Left renal cortex interstitium (tissue), 4 donors: ENCODE results near the gene SBF2. TPM values are rescaled to one million over a fixed set of nuclear protein-coding genes. Genes with fewer than 3 reads are reported as not detected.

Experiments
- DNase-seq, 4 donors: peaks; one replicate each; pipeline ENCODE4 v3.0.0-alpha.2; 2013; ENCODE audit warnings: low read depth in 4 of 4, low spot score in 2 of 4, missing footprints in 1 of 4
- polyA plus RNA-seq, 4 donors: library from polyadenylated mRNA; unstranded; fragments of 120-200 nt; gene quantifications; one replicate each; pipeline ENCODE4 v1.2.1, GENCODE V29; 2013; ENCODE audit not compliant: insufficient read length in 4 of 4

Gene SBF2
- polyA plus RNA-seq, 4 donors, result 41.7 to 58.7 (median 52.8) TPM

DNA sequence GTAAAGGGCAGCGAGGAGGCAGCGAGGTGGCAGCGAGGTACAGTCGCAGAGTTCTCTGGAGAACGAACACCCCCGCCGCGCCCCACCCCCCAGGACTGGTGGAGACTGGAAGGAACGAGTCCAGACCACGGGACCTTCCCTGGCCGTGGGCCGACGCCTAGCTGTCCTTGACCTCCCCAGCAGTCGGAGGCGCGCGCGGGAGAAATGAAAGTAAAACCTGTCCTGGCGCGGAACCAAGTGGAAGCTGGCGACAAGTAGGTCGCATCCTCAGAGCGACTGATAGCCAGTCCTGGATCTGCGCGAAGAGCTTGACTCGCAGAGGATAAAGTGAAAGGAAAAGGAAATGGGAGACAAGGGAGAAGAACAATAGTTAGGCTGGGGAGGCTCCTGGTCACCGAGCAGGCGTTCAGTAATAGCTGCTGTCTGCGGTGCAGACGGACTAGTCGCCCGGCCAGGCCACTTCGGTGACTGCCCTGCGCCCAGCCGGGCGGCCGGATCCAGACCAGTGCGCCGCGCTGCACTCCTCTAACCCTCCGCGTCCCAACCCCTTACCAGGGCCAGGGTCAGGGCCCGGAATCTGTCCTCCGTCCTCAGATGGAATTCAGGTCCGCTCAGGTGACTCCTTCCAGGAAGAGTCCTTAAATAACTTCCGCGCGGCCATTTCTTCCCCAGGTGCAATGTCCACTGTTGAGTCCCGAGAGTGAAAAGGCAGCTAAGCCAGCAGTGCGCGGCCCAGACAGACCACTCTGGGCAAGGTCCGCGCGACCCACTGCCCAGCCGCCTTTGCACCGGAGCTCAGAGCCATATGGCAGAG, 8.9 kb upstream of the SBF2 start:
- peak in 3 of 4 donors; percentile 50 to 81 (median 65) for DNase-seq

DNA sequence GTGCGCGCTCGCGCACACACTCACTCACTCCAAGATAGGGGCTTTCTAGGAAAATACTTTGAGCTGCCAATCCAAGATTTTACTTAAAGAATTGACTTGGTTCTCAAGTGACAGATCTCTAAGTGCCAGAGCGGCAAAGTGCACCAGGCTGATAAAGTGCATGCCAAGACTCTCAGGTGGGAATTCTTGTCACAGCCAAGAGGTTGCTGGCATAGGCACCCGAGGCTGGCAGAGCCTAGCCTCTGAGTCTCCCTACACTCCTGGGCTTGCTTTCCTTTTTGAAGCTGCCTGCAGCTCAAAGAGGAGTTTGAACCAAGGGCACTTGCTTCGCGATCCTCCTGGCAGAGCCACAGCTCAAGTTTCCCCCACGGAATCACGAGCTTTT, 8.3 kb upstream of the SBF2 start:
- peak in 2 of 4 donors; percentile 20 to 50 for DNase-seq

DNA sequence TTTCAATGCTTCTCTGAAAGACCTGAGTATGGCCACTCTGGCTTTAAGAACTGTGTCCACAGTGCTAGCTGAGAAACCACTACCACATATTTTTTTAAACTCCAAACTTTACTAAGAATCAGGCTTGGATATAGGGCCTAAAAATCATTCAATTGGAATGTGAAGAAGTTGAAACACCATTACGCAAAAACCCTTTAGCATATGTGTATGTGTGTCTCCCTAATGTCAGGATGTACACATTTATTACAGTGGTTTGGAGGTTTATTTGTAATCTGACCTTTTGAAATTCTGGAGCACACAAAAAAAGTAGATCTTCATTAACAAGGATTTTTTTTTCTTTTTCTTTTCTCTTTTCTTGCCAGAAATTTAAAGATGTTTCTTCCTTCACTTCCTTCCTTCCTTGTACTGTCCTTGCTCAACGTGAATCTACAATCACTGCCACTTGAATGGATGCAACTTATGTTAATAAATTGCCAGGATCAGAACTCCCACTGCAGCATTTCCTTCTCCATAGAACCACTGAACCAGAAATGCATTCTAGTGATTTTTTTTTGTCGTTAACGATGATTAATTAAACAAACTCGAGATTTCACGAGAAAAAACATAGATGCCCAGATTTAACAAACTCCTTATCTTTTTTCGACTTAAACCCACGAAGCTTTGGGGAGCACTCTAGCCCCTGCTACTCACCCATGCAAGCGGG, 7.8 kb upstream of the SBF2 start:
- DNase-seq, result peak in 1 of 4 donors; percentile 22

DNA sequence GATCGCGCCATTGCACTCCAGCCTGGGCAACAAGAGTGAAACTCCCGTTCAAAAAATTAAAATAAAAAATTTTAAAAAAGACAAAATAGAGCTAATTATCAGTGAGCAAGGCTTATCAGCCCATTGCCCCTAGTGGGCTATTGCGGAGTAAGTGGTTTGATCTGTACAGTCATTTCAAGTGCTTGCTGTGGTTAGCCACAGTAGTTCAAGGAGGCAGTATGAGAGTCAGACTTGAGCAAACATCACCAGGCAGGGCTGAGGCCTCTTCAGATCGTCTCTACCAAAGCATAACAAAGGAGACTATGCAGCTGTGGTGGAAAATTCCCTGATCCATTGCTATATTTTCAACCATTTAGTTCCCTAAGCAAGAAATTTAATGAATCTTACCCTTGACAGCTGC, 4.3 kb upstream of the SBF2 start:
- DNase-seq, result no peak

DNA sequence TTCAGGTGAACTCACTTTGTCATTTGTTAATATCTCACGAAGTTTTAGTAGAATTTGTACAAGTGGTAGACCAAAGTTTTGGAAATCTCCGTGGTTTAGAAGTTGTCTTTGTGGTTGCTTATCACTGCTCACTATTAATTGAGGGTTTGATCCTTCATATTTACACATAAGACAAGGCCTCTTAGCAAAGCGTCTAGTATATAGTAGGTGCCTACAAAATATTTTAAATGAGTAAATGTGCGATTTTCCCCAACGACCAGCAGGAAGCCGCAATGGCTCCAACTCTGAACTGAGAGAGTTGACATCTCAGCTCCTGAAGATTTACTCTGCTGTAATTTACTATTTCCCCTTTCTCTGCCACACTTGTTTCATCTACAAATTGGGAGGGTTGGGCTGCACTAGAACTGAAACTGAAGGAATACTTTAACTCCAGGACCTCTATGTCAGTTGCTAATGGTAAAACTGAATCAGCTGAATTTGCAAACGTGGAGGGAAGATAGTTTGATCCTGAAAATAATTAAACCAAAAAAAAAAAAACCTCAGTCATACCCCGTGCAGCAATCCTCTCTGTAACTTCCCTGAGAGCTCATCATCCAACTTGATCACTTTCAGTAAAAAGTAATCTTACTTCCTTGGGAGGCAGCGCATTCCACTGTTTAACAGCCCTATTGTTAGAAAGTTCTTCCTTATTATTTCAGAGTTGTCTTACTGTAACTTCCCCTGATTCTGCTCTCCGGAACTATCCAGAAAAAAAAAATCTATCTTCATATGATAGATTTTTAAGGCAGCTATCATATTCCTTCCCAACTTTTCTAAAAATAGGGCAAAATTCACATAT, 1.3 kb upstream of the SBF2 start:
- DNase-seq, result no peak

DNA sequence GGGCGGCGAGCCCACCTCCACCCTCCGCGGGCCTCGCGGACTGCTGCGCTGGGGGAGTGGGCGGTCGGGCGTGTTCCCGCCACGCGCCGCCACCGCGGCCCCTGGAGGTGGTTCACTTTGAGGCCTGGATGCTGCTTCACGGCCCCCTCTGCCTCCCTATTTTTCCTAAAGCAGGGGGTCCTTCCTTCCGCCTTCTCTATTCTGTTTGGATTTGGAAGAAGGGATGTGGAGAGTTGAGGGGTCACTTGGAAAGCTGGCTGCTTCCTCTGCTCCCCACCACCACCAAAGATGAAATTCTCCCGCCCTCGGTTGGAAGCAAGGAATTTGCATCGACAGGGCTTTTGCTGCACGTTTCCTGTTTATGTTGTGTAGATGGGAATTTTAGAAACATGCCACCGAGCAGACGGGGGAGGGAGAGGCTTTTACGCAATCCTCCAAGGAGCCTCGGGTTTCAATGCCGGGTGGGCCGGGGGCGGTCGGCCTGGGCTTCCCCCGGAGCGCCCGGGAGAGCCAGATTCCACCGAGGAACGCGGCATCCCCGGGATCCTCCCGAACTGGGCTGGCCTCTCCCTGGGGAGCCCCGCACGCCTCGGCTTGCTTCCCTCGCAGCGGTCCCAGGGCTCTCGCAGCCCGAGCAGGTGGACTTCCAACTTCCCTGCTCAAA, 403 bp upstream of the SBF2 start:
- DNase-seq, result peak; percentile 67 to 75 (median 71)

DNA sequence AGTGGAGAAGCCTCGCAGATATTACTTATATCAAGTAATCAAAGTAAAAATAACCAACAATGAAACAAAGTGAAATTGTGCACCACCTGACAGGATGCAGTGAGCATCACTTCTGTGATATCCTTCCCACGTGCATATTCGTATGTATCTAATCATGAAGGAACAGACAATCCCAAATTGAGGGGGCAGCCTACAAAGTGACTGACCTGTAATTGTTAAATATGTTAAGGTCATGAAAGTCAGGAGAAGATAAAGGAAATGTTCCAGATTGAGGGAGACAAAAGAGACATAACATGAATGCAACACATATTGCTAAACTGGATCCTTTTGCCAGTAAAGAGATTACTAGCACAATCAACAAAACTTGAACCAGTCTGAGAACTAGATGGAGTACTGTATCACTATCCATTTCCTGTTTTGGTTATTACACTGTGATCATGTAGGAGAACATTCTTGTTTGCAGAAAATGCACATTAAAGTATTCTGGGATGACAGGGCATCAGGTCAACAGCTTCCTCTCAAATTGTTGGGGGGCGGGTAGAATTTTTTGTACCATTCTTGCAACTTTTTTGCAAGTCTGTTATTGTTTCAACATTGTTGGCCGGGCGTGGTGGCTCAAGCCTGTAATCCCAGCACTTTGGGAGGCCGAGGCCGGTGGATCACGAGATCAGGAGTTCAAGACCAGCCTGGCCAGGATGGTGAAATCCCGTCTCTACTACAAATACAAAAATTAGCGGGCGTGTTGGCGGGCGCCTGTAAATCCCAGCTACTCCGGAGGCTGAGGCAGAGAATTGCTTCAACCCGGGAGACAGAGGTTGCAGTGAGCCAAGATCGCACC, 2.0 kb downstream of the SBF2 start:
- no peak for DNase-seq

DNA sequence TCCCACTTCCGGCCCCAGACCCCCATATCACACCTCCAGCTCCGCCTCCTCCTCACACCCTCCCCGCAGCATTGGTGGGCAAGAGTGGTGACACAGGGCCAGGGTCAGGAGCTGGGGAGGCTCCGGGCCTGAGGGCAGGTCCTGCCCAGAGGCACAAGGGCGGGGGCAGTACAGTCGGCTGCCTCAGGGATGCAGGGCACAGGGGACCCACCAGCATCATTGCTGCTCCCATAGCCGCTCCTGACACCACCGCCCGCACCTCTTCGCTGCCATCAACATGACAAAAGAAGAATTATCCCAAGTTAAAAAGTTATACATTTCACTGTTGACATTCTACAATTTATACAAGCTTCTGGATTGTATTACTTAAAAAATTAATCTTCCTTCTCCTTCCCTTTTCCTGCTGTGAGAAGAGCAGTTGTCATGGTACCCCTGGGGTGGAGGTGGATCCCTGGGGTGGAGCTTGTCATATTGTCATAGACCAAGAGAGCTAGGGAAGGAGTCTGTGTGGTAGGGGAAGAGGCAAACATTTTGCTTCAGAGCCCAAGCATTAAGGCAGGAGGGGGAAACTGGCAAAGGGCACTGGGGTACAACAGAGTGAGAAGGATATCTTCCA, 4.1 kb downstream of the SBF2 start:
- DNase-seq, result no peak

DNA sequence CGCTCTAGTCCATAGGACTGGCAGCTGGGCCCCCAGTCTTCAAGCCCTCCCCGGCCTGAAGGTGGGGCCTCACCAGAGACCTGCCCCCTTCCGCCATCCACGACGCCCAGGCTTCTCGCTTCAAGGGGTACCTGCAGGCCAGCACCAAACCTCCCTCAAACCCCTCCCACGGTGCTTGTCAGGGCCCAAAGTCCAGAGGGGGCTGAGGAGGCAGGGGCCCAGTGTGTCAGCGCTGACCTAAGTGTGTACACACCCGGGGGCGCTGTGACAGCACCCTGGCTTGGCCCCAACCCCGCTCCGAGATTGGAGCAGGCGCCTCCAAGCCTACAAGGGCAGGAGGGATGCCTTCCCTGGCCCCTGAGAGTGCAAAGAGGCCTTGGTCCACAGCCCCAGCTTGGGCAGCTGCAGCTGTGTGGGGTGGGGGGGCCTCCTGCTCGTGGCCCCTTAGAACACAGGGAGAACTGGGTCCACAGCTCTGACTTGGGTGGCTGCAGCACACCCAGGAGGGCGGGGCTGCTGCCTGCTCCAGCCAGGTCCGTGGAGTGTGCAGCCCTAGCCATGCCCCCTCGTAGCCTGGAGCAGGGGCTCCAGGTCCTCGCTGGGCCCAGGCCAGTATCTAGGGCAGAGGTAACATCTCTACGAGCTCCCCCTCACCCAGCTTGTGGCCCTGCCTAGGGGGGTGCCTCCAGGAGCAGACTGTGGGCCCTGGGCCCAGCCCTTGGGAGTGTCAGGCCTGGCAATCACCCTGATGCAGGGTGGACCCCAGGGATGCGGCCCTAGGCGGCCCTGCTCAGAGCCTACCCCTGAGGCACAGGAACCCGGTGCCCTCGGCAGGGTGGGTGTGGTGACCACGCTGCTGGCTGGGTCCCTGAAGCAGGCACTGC, 4.9 kb downstream of the SBF2 start:
- DNase-seq, result no peak

DNA sequence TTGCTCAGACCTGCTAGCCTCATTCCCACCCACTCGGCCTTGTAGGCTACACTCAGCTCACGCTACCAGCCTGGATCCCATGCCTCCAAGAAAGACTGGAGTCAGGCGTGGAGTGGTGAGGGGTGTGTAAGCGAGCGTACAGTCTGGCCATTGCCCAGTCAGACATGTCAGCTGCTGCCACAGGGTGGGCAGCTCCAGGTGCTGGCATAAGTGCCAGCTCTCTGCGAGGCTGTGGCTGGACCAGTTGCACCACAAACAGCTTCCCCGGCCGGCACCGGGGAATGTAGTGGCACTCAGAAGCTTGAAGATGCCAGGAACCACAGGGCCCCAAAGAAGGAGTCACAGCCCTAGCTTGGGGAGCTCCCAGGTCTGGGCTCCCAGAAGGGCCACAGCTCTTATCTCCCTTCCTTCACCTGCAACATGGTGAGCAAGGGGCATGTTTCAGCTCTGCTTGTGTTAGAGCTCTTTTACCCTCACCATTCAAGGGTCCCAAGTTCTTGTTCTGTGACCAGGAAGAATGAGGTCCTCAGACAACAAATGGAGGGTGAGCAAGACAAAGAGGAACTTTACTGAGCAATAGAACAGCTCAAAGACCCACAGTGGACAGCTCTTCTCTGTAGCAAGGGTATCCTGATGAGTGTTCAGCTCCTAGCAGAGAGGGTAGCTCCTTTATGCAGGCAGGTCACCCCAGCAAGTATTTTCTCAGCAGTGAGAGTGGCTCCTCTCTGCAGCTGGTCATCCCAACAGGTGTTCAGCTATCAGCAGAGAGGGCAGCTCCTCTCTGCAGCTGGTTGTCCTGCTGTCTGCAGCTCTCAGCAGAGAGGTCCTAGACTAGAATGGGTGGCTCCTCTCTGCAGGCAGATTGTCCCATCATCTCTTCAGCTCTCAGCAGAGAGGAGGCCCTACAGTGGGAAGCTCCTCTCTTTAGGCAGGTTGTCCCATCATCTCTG, 6.0 kb downstream of the SBF2 start:
- DNase-seq, result no peak

DNA sequence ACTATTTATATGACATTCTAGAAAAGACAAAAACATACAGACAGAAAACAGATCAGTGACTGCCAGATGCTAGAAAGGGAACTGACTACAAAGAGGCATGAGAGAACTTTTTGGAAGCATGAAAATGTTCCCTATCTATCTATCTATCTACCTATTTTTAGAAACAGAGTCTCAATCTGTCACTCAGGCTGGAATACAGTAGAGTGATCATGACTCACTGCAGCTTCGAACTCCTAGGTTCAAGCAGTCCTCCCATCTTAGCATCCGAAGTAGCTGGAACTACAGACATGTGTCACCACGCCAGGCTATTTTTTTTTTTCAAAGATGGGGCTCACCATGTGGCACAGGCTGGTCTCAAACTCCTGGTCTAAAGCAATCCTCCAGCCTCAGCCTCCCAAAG, 6.9 kb downstream of the SBF2 start:
- no peak for DNase-seq

DNA sequence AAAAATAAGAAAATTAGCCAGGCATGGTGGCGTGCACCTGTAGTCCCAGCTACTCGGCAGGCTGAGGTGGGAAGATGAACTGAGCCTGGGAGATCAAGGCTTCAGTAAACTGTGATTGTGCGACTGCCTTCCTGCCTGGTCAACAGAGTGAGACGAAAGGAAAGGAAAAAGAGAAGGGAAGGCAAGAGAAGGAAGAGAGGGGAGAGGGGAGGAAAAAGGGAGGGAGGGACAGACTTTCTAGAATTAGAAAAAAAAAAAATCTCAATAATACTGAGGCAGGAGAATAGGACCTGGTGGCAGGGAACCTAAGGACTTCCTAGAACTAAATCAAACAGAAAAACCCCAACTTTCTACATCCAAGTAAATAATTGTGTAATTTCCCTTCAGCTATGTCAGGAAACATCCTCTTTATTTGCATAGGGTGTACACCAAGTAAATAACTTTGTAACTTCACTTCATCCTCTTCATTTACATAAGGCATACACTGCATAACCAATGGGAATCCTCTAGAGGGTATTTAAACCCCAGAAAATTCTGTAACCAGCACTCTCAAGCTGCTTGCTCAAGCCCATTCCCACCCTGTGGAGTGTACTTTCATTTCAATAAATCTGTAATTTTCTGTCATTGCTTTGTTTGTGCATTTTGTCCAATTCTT, 8.7 kb downstream of the SBF2 start:
- DNase-seq, result no peak

DNA sequence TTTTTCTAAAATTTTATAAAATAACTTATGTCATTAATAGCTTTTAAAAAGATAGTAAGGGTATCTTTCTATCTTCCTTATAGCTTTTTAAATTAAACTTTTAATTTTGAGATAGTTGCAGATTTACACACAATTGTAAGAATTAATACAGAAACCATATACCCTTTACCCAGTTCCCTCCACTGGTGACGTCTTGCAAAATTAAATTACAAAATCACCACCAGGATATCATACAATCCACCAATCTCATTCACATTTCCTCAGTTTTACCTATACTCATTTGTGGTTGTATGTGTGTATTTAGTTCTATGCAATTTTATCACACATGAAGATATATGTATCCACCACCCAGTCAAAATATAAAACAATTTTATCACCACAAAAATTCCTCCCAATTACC, 10.0 kb downstream of the SBF2 start:
- no peak for DNase-seq

DNA sequence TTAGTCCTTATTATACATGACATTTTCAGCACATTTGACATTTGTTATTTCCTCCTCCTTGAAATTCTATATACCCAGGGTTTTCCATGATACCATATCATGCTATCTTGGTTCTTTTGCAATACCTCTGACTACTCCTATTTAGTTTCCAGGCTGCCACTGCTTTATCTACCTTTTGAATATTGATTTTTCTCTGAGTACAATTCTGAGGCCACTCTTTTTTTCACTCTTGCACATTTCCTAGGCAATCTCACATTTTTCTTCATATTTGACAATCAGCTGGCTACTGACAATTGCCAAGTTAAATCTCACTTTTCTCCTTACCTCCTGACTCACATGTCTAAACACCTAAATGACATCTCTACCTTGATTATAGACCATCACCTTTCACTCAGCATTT, 11.9 kb downstream of the SBF2 start:
- no peak for DNase-seq

DNA sequence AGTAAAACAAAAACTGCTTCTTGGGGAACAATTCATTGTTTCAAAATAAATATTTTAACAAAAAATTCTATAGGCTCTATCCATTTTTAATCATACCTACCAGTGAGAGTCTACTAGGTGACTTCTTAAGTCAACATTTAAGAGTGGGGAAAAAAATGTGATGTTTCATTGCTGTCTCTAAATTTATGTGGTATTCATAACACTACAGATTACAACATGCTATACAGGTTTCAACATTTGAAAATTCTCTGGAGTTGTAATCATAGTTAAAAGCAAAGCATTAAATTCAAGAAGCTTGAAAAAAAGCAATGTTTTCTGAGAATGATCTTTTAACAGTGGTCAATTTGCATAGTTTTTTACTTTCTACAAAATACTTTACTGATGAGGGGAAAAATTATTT, 18.3 kb downstream of the SBF2 start:
- DNase-seq, result no peak

DNA sequence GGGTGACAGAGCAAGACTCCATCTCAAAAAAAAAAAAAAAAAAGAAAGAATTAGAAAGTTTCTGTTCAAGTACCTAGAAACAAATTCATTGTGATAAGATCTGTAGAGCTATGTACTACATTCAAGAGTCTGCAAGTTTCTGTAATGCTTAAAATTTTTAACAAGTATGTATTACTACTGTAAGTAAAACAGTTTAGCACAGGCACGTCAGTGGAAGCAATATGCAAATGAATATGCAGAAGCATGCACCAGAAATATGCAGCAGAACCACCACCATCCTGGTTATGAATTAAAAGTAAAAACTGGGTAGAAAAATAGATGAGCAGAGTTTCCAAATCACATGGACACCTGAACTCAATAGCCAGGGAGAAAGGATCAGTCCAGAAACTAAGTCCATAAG, 19.3 kb downstream of the SBF2 start:
- DNase-seq, result no peak

DNA sequence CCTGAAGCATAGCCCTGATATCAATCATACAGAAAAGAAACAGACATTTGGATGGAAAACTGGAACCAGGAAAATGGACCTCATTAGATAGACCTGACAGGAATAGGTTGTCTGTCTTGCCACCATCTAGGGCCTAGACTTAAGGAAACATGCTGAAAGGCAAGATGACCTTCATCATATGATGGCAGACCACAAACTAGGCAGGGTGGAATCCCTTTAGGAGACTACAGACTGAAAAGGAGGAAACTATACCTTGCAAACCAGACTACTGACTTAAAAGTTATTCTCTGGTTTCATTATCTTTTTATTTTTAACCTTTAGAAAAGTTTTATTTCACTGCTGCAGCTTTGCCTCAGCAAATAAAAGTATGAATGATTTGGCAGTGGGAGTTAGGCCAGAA, 20.3 kb downstream of the SBF2 start:
- no peak for DNase-seq
